ENCODE results near the gene RHBG.

The RHBG gene

GRCh38 chr1:156357977-156358376, 11.0 kb upstream of the RHBG start:
- TF ChIP-seq ZBTB7A (IDR thresholded peaks at IDR 0.05; ENCODE audit: low read depth) (no peak), RAD21 (IDR thresholded peaks at IDR 0.05; ENCODE audit: low read depth) (no peak), TCF12 (IDR thresholded peaks at IDR 0.05; ENCODE audit: low read depth) (no peak), NFIC (IDR thresholded peaks at IDR 0.05) (no peak), MAX (IDR thresholded peaks at IDR 0.05) (no peak), EGR1 (IDR thresholded peaks at IDR 0.05) (no peak), CEBPB (IDR thresholded peaks at IDR 0.05) (no peak), CREB1 (IDR thresholded peaks at IDR 0.05; ENCODE audit: low read depth) (no peak), REST (IDR thresholded peaks at IDR 0.05; ENCODE audit: low read depth) (no peak), EP300 (IDR thresholded peaks at IDR 0.05; ENCODE audit: borderline replicate concordance) (no peak), TEAD4 (IDR thresholded peaks at IDR 0.05) (no peak), TAF1 (IDR thresholded peaks at IDR 0.05; ENCODE audit: low read depth) (no peak), USF1 (IDR thresholded peaks at IDR 0.05) (no peak), FOXM1 (IDR thresholded peaks at IDR 0.05; ENCODE audit: borderline replicate concordance, low read depth) (no peak), YY1 (IDR thresholded peaks at IDR 0.05; ENCODE audit: low read depth) (no peak)

GRCh38 chr1:156358641-156359040, 10.4 kb upstream of the RHBG start:
- TF ChIP-seq MAX (IDR thresholded peaks at IDR 0.05): no peak
- no peak for TF ChIP-seq TEAD4 (IDR thresholded peaks at IDR 0.05)
- no peak for TF ChIP-seq ZBTB7A (IDR thresholded peaks at IDR 0.05; ENCODE audit: low read depth)
- TF ChIP-seq TCF12 (IDR thresholded peaks at IDR 0.05; ENCODE audit: low read depth): no peak
- TF ChIP-seq REST (IDR thresholded peaks at IDR 0.05; ENCODE audit: low read depth): no peak
- TF ChIP-seq CEBPB (IDR thresholded peaks at IDR 0.05): no peak
- TF ChIP-seq YY1 (IDR thresholded peaks at IDR 0.05; ENCODE audit: low read depth): no peak
- TF ChIP-seq USF1 (IDR thresholded peaks at IDR 0.05): no peak
- no peak for TF ChIP-seq TAF1 (IDR thresholded peaks at IDR 0.05; ENCODE audit: low read depth)
- TF ChIP-seq RAD21 (IDR thresholded peaks at IDR 0.05; ENCODE audit: low read depth): no peak
- no peak for TF ChIP-seq CREB1 (IDR thresholded peaks at IDR 0.05; ENCODE audit: low read depth)
- no peak for TF ChIP-seq FOXM1 (IDR thresholded peaks at IDR 0.05; ENCODE audit: borderline replicate concordance, low read depth)
- TF ChIP-seq NFIC (IDR thresholded peaks at IDR 0.05): no peak
- TF ChIP-seq EGR1 (IDR thresholded peaks at IDR 0.05): no peak

- TF ChIP-seq RAD21 (IDR thresholded peaks at IDR 0.05; ENCODE audit: low read depth): no peak
- no peak for TF ChIP-seq TCF12 (IDR thresholded peaks at IDR 0.05; ENCODE audit: low read depth)
- TF ChIP-seq ZBTB7A (IDR thresholded peaks at IDR 0.05; ENCODE audit: low read depth): no peak
- no peak for TF ChIP-seq TAF1 (IDR thresholded peaks at IDR 0.05; ENCODE audit: low read depth)
- TF ChIP-seq REST (IDR thresholded peaks at IDR 0.05; ENCODE audit: low read depth): no peak
- no peak for TF ChIP-seq USF1 (IDR thresholded peaks at IDR 0.05)
- no peak for TF ChIP-seq FOXM1 (IDR thresholded peaks at IDR 0.05; ENCODE audit: borderline replicate concordance, low read depth)
- no peak for TF ChIP-seq MAX (IDR thresholded peaks at IDR 0.05)
- no peak for TF ChIP-seq NFIC (IDR thresholded peaks at IDR 0.05)
- TF ChIP-seq EGR1 (IDR thresholded peaks at IDR 0.05): no peak
- no peak for TF ChIP-seq EP300 (IDR thresholded peaks at IDR 0.05; ENCODE audit: borderline replicate concordance)
- TF ChIP-seq CREB1 (IDR thresholded peaks at IDR 0.05; ENCODE audit: low read depth): no peak
- no peak for TF ChIP-seq YY1 (IDR thresholded peaks at IDR 0.05; ENCODE audit: low read depth)
- no peak for TF ChIP-seq CEBPB (IDR thresholded peaks at IDR 0.05)
Measured at GRCh38 chr1:156359249-156359648, 9.8 kb upstream of the RHBG start.

GRCh38 chr1:156359973-156360372, 9.0 kb upstream of the RHBG start:
- TF ChIP-seq TAF1 (IDR thresholded peaks at IDR 0.05; ENCODE audit: low read depth): no peak
- TF ChIP-seq ZBTB7A (IDR thresholded peaks at IDR 0.05; ENCODE audit: low read depth): no peak
- no peak for TF ChIP-seq REST (IDR thresholded peaks at IDR 0.05; ENCODE audit: low read depth)
- TF ChIP-seq NFIC (IDR thresholded peaks at IDR 0.05): no peak
- TF ChIP-seq TCF12 (IDR thresholded peaks at IDR 0.05; ENCODE audit: low read depth): no peak
- no peak for TF ChIP-seq USF1 (IDR thresholded peaks at IDR 0.05)
- TF ChIP-seq EP300 (IDR thresholded peaks at IDR 0.05; ENCODE audit: borderline replicate concordance): no peak

Data from Ishikawa (cell line).